Ishikawa (cell line): ENCODE results near the gene AP3D1.

Experiments
- CEBPB ChIP-seq: IDR thresholded peaks from 2 replicates; pipeline ENCODE4 v1.6.1; 2012
- CREB1 ChIP-seq: IDR thresholded peaks from 2 replicates; pipeline ENCODE4 v1.6.1; 2012; ENCODE audit warnings: low read depth
- EGR1 ChIP-seq: IDR thresholded peaks from 2 replicates; pipeline ENCODE4 v1.6.1; 2012
- EP300 ChIP-seq: IDR thresholded peaks from 2 replicates; pipeline ENCODE4 v1.6.1; 2012; ENCODE audit warnings: borderline replicate concordance
- FOXM1 ChIP-seq: IDR thresholded peaks from 2 replicates; pipeline ENCODE4 v1.6.1; 2012; ENCODE audit warnings: low read depth, borderline replicate concordance
- NFIC ChIP-seq: IDR thresholded peaks from 2 replicates; pipeline ENCODE4 v1.6.1; 2012
- RAD21 ChIP-seq: IDR thresholded peaks from 2 replicates; pipeline ENCODE4 v1.6.1; 2012; ENCODE audit warnings: low read depth
- REST ChIP-seq: IDR thresholded peaks from 2 replicates; pipeline ENCODE4 v1.6.1; 2012; ENCODE audit warnings: low read depth, mild to moderate bottlenecking
- TAF1 ChIP-seq: IDR thresholded peaks from 2 replicates; pipeline ENCODE4 v1.6.1; 2012; ENCODE audit warnings: low read depth, mild to moderate bottlenecking
- TCF12 ChIP-seq: IDR thresholded peaks from 2 replicates; pipeline ENCODE4 v1.6.1; 2012; ENCODE audit warnings: low read depth
- TEAD4 ChIP-seq: IDR thresholded peaks from 2 replicates; pipeline ENCODE4 v1.6.1; 2012
- USF1 ChIP-seq: IDR thresholded peaks from 2 replicates; pipeline ENCODE4 v1.6.1; 2012
- YY1 ChIP-seq: IDR thresholded peaks from 2 replicates; pipeline ENCODE4 v1.6.1; 2012; ENCODE audit warnings: low read depth
- ZBTB7A ChIP-seq: IDR thresholded peaks from 2 replicates; pipeline ENCODE4 v1.6.1; 2012; ENCODE audit warnings: low read depth
- TF ChIP-seq, protein P1 (sequence below): IDR thresholded peaks from 2 replicates; pipeline ENCODE4 v1.6.1; 2012

Gene AP3D1

DNA sequence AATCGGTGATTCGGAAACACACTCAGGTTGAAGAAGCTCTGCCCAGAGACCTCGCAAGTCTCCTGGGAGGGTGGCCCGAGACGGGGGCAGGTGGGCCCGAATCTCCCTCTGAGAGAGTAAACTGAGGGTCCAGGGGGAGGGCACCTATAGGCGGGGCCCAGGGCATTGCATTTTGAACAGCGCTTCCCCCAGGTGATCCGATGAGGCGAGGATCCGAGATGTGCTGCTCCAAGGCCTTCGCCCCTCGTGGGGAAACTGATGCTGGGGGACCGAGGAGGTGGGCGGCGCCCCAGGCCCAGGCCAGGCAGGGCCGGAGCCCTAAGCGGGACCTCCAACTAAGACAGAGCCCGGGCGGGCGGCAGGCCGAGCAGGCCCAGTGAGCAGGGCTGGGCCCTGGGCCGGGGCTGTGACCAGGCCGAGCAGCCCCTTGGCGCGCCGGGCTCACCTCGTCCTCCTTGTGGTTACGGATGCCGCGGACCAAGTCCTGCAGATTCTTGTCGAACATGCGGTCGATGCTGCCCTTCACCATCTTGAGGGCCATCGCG, 500 bp downstream of the AP3D1 start:
- no peak for TF ChIP-seq EGR1
- no peak for TF ChIP-seq FOXM1
- TF ChIP-seq CREB1, result no peak
- no peak for TF ChIP-seq USF1
- TF ChIP-seq CEBPB, result no peak
- no peak for TF ChIP-seq YY1
- TF ChIP-seq ZBTB7A, result peak; percentile 80; the same call in 1 of the 2 replicates
- TF ChIP-seq EP300, result no peak
- TF ChIP-seq, protein P1, sequence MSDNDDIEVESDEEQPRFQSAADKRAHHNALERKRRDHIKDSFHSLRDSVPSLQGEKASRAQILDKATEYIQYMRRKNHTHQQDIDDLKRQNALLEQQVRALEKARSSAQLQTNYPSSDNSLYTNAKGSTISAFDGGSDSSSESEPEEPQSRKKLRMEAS, result no peak
- no peak for TF ChIP-seq TEAD4
- TF ChIP-seq TAF1, result peak; percentile 7; the same call in 1 of the 2 replicates

DNA sequence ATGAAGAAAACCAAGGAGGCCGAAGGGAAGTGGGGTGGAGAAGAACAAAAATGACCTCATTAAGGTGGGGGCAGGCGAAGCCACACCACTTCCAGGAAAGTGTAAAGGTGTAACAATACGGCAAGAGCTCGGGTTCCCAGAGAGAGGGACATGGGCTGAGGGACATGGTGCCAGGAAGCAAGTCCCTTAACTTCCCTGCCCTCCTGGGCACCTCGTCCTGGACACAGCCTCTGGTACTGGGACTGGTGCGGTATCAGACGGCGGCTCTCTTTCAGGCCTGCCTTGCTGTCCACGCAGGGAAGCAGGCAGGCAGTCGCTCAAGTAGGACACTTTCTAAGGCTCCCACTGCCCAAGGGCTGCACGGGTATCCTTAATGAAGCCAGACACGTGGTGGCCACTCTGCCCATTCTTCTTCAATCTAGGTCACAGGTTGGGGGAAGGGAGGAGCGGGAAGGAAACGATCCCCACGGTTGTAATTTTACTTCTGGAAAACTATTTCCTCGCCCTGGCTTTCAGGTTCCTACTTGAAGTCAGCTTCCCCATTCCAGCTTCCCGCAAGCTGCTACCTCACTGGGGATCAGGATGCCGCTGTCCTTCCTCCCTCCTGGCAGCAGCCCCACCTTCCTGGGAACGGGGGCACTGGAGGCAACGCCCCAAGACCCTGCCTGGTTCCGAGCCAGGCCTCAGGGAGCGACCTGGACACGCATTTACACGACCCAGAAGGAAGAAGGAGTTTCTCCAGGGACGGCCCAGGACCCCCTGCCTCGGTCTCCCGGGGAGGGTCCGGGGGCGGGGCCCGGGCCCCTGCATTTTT, 1.2 kb downstream of the AP3D1 start:
- TF ChIP-seq USF1 (no peak), ZBTB7A (no peak), RAD21 (no peak), FOXM1 (no peak), TEAD4 (no peak), CREB1 (no peak)
- TF ChIP-seq, protein P1, result peak; percentile 26

GRCh38 chr19:2148482-2149135, 2.8 kb downstream of the AP3D1 start:
- TF ChIP-seq YY1 (no peak), USF1 (no peak), TCF12 (no peak), TEAD4 (no peak), REST (no peak), RAD21 (no peak), FOXM1 (no peak), EGR1 (no peak), CEBPB (no peak), EP300 (no peak), NFIC (no peak), CREB1 (no peak), TAF1 (no peak), ZBTB7A (no peak)
- TF ChIP-seq, protein P1, result no peak

DNA sequence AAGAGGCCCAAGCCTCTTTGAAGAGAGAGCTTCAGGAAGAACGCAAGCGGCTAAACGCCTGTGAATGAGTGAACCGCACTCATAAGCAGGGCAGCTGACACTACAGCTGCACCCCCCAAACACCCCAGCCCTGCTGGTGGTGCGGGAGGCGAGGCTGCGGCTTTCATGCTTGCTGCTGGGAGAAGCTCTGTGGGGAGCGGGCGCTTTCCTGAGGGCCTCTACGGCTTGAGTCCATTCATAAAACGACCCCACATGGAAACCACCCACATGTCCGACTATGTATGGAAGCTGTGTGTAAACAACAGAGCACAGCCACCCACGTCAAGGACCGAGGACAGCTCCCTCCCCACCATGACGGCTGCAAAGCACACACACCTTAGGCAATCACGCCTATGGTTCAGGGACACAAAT, 5.5 kb downstream of the AP3D1 start:
- TF ChIP-seq REST (peak; percentile 75), TEAD4 (no peak)

DNA sequence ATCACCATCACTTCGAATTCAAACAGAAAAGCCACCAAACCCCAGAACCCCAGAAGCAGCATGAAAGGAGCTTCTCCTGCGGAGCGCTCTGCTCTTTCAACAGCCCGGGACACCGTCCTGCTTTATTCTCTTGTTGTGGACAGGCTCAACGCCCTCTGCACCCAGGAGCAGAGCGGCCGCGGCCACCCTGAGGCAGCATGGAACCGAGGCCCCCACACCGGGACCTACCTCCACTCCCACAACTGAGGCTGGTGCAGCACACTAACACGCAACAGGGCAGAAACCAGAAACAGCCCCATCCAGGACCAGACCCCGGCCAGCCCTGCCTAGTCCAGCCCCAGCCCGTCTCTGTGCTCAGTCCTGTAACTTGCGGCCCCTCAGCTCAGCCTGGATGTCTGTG, 7.2 kb downstream of the AP3D1 start:
- TF ChIP-seq EGR1 (no peak), CEBPB (no peak), ZBTB7A (no peak), TAF1 (no peak), CREB1 (no peak), TEAD4 (no peak), EP300 (no peak), YY1 (no peak), RAD21 (no peak), NFIC (no peak), TCF12 (no peak)
- TF ChIP-seq, protein P1, result no peak
